VCaP (cell line): Measurements from ENCODE around the gene PRXL2C.
"Not testable (repeated sequence)": the region's sequence is repeated elsewhere in the genome, so short reads cannot be mapped to it uniquely, and the experiment has no call there.

Experiments used
- H3K27ac ChIP-seq: fragments of 450-650 bp; 2 replicates; pipeline ENCODE4 v1.5.1; 2017
- CTCF ChIP-seq: fragments of 450-650 bp; conservative IDR thresholded peaks from 2 replicates; pipeline ENCODE4 v1.5.1; 2017; ENCODE audit warnings: mild to moderate bottlenecking, moderate library complexity

The PRXL2C gene

GRCh38 chr9:96644137-96644536, 11.0 kb downstream of the PRXL2C start:
- H3K27ac ChIP-seq = peak overlapping the region; percentile 14; the same call in 1 of the 2 replicates
- TF ChIP-seq CTCF = no peak

- TF ChIP-seq CTCF = no peak
- no peak overlapping the region for H3K27ac ChIP-seq
These were observed 13.6 kb downstream of the PRXL2C start for GRCh38 chr9:96641514-96641913.

- no peak for TF ChIP-seq CTCF
- H3K27ac ChIP-seq = no peak overlapping the region
These were observed 16.3 kb downstream of the PRXL2C start for GRCh38 chr9:96638606-96639364.

- no peak overlapping the region for H3K27ac ChIP-seq
- no peak for TF ChIP-seq CTCF
These were observed 18.7 kb downstream of the PRXL2C start for GRCh38 chr9:96636368-96636767.

GRCh38 chr9:96633579-96633978, 21.5 kb downstream of the PRXL2C start:
- not testable (repeated sequence) for H3K27ac ChIP-seq

GRCh38 chr9:96626912-96627311, 28.2 kb downstream of the PRXL2C start:
- no peak overlapping the region for H3K27ac ChIP-seq
- TF ChIP-seq CTCF = no peak

- no peak overlapping the region for H3K27ac ChIP-seq
- TF ChIP-seq CTCF = no peak
These were observed 33.5 kb downstream of the PRXL2C start for GRCh38 chr9:96621618-96622017.

GRCh38 chr9:96620832-96621269, 34.3 kb downstream of the PRXL2C start:
- H3K27ac ChIP-seq = no peak overlapping the region
- TF ChIP-seq CTCF = no peak
